ENCODE results near the gene TRIM40.

Gene TRIM40

GRCh38 chr6:30135757-30136156 is at the start of gene TRIM40:
Gene TRIM40, plus strand, starts transcription at chr6:30136140. Its CDS starts 897 bp downstream, at chr6:30137037.
- no peak for DNase-seq (ENCODE audit: low read depth, low spot score)

GRCh38 chr6:30087876-30088275 is 48.1 kb upstream of the TRIM40 start:
- DNase-seq (ENCODE audit: low read depth, low spot score), result no peak

GRCh38 chr6:30091577-30092381 is 44.2 kb upstream of the TRIM40 start:
- peak; percentile 4 for DNase-seq (ENCODE audit: low read depth, low spot score)

GRCh38 chr6:30092852-30093543 is 42.9 kb upstream of the TRIM40 start:
- DNase-seq (ENCODE audit: low read depth, low spot score), result no peak

GRCh38 chr6:30093951-30094661 is 41.8 kb upstream of the TRIM40 start:
- no peak for DNase-seq (ENCODE audit: low read depth, low spot score)

GRCh38 chr6:30096829-30097228 is 39.1 kb upstream of the TRIM40 start:
- no peak for DNase-seq (ENCODE audit: low read depth, low spot score)

GRCh38 chr6:30097902-30098768 is 37.8 kb upstream of the TRIM40 start:
- no peak for DNase-seq (ENCODE audit: low read depth, low spot score)

GRCh38 chr6:30100154-30100553 is 35.8 kb upstream of the TRIM40 start:
- DNase-seq (ENCODE audit: low read depth, low spot score), result no peak

GRCh38 chr6:30100585-30101443 is 35.1 kb upstream of the TRIM40 start:
- DNase-seq (ENCODE audit: low read depth, low spot score), result peak; percentile 36

GRCh38 chr6:30101444-30102413 is 34.2 kb upstream of the TRIM40 start:
- DNase-seq (ENCODE audit: low read depth, low spot score), result peak; percentile 86

- no peak for DNase-seq (ENCODE audit: low read depth, low spot score)
Measured at GRCh38 chr6:30102414-30102969, 33.4 kb upstream of the TRIM40 start.

- peak; percentile 91 for DNase-seq (ENCODE audit: low read depth, low spot score)
Measured at GRCh38 chr6:30102970-30103871, 32.7 kb upstream of the TRIM40 start.

GRCh38 chr6:30103872-30104179 is 32.1 kb upstream of the TRIM40 start:
- DNase-seq (ENCODE audit: low read depth, low spot score), result no peak

- DNase-seq (ENCODE audit: low read depth, low spot score), result no peak
Measured at GRCh38 chr6:30104661-30105060, 31.3 kb upstream of the TRIM40 start.

GRCh38 chr6:30111266-30111856 is 24.6 kb upstream of the TRIM40 start:
- no peak for DNase-seq (ENCODE audit: low read depth, low spot score)

- DNase-seq (ENCODE audit: low read depth, low spot score), result no peak
Measured at GRCh38 chr6:30112402-30112994, 23.4 kb upstream of the TRIM40 start.
